HG03521 (cell line): ENCODE results near the gene SLC41A3.

Experiments used
- ATAC-seq: cut with Tn5 transposase; IDR thresholded peaks from one replicate; pipeline ENCODE4 v1.9.1; 2021; ENCODE audit warnings: mild to moderate bottlenecking, moderate library complexity; ENCODE audit not compliant: unreplicated experiment

The SLC41A3 gene

DNA sequence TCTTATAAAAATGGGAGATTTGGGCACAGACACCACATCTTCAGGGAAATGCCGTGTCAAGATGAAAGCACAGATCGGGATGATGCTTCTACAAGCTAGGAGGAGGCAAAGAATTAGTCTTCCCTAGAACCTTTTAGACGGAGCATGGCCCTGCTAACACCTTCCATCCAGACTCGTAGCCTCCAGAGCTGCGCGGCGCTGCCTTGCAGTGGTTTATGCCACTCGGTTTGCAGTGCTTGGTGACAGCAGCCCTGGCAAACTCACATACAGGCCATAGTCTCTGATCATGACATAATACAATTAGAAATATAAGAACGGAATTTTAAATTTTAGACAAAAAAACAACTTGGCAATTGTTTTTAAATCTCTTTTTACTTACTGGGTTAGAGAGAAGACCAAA, 37.1 kb upstream of the SLC41A3 start:
- no peak for ATAC-seq

DNA sequence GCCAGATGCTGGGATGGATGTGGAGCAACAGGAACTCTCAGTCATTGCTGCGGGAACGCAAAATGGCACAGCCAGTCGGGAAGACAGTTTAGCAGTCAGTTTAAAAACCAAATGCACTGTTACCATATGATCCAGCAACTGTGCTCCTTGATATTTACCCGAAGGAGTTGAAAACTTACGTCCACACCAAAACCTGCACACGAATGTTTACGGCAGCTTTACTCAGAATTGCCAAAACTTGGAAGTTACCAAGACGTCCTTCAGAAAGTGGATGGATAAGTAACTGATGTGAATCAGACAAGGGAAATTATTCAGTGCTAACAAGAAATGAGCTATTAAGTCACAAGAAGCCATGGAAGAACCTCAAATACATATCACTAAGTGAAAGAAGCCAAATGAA, 36.1 kb upstream of the SLC41A3 start:
- ATAC-seq = no peak

DNA sequence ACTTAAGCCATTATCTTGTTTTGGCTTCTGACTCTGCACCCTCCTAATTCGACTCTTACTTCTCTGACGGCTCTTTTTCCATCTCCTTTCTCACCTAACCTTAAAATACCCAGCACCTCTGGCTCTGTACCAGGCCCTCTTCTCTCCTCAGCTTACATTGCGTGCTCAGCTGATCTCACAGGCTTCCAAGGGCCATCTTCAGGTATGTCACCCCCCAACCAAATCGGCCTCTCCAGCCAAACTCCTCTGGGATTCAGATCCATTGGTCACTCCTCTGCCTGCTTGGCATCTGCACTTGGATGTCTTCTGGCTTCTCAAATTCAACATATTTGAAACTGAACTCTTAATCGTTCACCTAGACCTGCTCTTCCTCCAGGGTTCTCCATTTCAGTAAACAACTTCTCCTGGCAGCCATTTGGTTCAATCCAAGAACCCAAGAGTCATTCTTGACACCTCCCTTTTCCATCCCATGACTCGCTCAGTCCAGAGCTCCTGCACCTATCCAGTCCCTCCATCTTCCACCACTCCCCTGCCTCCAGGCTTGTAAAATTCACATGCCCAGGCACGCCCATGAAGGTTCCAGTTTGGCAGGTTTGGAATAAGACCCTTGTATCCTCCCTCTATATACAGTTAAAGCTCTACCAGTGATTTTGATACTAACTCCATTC, 35.2 kb upstream of the SLC41A3 start:
- ATAC-seq = no peak

DNA sequence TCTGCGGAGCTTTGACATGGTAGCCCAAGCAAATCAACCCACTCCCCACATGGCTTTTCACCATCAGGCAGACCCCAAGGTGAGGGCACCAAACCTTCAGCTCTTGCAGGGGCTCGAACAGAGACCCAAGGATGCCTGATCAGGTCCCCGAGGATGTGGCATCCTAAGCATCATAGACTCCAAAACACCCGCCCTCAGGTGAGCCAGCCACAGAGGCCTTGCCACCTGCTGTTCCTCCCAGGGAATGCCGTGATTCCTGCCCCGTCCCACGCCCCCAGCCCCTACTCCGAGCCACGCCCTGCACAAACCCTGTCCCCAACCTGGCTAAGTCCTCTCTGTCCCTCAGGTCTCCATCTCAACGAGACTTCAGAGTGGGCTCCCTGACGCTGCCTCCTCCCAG, 34.7 kb upstream of the SLC41A3 start:
- ATAC-seq = no peak

DNA sequence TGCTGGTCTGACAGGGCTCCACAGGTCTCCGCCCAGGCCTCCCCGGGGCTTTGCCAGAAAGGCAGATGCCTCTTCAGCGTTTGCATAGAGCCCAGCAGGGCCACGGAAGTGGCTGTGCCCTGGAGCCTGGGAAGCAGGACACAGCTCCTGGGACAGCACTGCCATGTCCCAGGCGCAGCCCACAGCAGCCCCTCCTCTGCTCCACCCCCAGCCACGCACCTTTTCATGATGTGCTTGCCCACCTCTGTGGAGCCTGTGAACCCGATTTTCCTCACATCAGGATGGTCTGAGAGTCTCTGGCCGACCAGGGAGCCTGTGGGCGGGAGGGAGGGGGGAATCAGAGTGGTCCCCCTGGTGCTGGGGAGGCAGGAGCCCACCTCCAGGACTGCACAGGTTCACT, 33.9 kb upstream of the SLC41A3 start:
- no peak for ATAC-seq

DNA sequence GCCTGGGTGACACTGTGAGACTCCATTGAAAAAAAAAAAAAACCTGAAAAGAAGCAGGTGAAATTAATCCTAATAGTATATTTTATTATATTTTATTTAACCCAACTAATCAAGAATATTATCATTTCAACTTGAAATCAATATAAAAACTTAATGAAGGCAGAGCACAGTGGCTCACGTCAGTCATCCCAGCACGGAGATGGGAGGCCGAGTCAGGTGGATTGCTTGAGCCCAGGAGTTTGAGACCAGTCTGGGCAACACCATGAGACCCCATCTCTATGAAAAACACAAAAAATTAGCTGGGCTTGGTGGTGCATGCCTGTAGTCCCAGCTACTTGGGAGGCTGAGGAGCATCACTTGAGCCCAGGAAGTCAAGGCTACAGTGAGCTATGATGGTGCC, 33.3 kb upstream of the SLC41A3 start:
- no peak for ATAC-seq

DNA sequence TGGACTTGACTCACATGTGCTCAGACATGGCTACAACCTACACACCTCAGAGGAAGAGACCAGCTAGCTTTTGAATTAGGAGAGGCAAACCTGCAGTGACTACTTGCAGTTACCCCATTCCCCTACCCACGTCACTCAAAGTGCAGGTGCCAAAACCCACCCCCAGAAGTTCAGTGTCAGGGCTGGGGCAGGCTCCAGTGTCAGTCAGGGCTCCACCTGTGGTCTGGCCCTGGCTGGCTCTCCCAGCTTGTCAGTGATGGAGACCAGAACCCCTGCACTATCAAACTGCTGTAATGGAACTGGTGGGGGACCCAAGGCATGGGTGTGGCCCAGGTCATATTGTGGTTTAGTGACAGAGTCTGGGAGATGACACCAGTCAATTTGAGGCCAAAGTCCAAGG, 32.6 kb upstream of the SLC41A3 start:
- ATAC-seq = no peak

DNA sequence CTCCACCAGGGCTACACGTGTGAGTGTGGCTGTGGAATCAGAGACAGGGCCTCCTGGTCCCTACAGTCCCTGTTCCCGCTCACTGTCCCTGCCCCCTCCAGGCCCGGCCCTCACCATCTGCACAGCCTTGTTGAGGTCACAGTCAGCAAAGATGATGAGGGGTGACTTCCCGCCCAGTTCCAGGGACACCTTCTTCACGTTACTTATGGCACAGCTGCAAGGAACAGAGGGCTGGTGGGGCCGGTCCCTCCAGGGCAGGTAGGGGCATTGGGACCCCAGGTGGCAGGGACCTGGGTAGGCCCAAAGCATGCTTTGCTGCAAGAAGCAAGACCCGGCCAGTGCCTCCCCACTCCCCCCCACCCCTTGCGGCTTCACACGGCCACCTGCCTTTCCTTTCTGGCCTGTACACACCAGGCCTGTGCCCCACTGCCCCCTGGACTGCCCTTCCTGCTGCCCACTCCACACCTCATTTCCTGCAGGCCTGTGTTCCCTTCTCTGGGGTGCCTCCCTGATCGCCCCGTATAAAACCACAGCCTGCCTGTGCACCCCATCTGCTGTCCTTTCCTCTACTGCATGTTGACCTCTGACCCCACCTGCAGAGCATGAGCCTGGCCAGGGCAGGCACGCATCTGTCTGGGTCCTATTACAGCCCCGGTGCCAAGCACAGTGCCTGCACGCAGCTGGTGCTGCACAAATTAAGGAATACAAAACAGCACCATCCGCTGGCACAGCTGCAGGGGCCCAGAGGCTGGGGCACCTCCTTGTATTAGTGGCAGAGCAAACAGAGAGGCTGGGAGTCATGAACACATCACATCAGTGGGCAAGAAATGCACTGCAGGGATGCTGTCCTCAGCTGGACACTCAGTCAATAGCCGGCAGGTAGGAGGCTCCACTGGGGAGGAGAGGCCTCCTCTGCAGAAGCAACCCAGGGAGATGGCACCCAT, 30.8 kb upstream of the SLC41A3 start:
- ATAC-seq = no peak

DNA sequence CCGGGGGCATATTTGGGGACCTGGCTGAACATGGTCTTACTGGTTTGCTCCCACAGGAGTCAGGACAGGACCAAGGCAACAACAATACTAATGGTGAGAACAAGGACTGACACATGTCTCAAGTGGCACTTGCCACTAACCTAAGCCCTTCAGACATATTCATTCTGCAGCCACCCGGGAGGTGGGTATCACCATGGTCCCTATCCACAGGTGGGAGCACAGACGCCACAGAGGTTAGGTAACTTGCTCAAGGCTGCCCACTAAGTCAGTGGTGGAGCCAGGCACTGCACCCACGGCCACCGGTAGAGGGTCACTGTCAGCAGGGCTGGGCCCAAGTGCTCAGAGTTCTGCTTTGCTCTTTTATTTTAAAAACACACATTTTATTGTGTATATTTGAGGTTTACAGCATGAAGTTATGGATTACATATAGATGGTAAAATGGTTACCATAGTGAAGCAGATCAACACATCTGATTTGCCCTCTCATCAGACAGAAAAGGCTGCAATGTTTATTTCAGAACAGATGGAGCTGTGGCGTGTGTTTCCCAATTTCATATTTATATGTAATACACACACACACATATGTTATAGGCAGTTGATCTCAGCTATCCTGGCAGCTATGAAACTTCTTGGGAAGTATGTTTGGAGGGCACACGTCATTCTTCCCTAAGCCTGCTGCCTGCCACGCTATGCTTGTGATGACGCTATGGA, 30.0 kb upstream of the SLC41A3 start:
- no peak for ATAC-seq

DNA sequence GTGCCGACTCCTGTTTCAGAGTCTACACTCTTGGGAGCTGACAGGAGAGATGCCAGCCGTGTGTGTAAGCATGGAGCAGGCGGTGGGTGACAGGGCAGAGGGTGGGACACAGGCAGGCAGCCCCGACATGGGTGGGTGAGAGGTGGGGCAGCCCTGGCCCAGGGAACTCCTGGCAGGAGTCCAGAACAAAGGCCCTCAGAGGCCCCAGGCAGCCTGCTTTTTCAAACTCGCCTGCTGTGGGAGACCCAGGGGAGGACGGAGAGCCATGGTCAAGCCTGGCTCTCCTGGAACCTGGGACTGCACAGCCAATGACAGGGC, 29.3 kb upstream of the SLC41A3 start:
- no peak for ATAC-seq

DNA sequence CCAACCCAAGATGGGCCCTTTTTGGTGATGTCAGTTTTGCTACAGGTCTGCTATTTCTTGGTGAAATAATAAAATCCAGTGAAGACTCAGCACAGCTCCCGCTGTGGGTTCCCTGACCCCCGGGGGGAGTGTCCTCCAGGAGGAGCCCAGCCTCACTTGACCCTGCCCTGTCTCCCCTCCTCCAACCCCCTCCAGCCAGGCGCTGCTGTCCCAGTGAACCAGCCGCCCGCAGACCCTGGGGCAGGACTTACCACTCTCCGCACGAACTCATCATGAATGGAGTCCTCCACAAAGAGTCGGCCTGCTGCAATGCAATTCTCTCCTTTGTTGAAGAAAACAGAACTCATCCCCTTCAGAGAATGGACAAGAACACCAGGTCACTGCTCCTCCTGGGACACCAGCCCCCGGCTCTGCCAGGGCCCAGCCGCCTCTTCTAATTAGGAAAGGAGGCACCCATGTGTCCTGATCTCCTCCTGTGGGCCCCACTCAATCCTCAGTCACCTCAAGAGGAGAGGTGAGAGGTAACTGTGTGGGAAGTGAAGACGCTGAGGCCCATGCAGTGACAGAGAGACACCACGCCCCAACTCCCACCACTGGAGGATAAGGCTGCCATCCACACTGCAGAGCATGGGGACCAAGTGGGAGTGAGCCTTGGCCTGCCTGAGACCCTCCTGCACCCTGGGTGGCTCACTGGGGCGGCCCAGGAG, 28.8 kb upstream of the SLC41A3 start:
- no peak for ATAC-seq

DNA sequence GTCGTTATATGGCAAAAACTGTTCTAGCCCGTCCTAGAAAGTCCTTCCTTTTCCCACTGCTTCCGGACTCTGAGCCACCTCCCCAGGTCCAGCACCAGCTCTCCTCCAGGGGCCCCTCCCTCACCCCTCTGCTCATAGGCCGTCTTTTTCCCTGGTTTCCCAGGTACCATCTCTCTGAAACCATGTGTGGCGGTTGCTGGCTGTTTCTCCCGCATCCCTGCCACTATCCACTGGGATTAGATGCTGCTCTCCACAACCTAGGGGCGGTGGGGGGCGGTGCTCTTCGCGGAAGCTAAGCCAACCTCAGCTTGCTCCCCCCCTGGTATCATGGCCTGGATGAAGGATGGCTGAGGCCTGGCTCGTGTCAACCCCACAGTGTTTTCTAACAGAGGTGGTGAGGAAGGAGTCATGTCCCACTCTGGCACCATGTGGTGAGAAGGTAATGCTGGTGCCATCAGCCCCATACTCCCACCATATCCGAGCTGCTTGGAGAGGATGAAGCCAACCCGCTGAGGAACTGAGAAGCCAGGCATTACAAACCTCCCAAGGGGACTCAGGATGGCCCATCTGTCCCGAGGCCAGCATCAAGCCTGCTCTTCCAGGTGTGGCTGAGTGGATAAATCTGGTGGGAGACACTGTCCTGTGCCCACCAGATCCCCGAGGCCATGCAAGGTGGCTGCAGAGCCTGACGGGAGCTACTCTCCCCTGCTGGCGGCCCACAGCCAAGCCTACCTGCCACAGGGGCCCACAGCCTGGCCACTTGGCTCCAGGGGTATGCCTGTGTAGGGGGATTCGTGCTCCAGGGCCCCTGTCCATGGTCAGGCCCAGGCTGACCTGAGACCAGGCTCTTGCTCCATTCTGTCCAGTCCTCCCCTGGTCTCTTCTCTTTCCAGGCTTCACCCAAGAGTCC, 27.9 kb upstream of the SLC41A3 start:
- ATAC-seq = no peak

DNA sequence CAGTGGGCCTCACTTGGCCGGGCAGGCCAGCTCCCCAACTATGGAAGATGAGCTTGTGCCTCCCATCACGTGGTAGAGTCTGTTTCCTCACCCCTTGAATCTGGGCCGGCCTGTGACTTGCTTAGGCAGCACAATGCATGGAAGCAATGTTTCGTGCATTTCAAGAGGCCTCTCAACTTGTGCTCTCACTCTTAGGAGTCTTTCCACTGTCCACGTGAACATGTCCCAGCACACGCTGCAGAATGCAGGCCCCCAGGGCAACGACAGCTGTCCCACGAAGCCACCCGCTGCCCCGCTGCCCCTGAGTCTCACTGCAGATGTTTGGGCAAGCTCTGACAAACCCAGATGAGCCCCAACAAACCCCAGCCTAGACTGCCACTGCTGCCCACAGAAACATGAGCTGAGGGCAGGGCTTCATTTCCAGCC, 27.2 kb upstream of the SLC41A3 start:
- no peak for ATAC-seq

DNA sequence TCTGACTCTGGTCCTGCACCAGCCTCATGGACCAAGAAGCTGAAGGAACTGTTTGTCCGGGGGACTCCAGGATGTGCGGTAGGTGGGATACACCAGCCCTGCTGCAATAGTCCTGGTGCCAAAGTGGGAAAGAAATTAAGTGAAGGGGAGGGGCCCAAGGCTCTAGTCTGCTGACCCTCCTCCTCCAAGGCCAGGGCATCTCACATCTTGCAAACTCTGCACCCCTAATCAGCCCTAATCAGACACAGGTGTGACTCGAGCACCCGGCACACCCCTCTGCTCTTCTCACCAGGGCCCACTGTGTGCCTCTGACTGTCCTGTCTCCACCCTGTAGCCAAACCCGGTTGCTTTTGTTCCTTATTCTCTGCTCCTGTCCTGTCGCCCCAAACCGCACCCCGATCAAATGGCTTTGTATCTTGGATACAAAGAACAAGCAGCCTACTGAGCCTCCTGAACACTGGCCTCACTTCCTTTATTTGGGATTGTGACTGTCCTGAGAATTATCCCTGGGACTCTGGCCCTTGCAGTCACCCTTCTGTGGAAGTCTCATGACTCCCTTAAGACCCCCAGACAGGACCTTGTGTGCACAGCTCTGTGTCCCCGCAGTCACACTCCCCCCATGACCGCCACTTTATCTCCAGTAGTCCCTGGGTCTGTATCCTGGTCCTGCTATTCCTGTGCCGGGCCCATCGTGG, 26.7 kb upstream of the SLC41A3 start:
- no peak for ATAC-seq

DNA sequence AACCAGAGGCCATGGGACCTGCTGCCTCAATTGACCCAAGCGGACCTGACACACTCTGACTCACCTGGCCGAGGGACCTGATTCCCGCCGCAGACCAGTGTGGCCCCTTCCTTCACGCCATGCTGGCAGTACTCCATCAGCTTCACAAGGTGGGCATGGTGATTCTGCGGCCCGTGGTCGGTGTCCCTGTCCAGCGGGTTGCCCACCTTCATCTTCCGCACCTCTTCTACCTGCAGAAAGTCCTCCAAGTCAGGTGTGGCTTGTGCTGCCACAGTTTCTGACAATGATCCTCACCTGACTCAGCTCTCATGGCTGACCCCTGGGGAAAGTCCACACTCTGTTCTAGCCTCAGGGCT, 25.9 kb upstream of the SLC41A3 start:
- ATAC-seq = no peak

DNA sequence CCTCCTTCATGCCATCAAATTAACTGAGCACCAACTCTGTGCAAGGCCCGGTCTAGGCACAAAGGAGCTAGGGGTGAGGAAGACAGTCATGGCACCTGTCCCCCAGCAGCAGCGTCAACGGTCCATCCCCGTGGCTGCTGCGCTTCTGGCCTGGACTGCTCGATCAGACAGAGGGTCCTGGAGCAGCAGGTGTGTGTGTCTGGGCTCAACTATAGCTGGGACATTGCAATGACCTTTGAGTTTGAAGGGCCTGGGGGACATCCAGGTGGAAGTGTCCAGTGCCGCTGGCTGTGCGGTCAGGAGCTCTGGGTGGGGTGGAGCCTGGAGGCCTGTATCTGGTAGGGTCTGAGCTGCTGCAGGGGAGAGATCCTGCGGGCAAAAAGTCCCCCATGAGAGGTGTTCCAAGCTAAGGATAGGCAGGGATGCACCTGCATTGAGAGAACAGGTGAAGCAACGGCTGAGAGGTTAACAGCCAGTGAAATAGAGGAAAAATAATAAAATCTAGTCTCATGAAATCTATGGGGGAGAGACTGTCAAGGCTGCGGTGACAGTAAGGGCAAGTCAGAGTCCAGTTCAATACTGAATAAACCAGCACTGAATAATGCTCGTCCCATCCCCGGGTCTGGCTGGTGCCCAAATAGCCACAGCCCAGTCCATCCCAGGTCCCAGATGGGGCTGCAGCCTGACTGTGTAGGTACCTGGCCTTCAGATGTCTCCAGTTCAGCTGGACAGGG, 25.4 kb upstream of the SLC41A3 start:
- ATAC-seq = no peak

DNA sequence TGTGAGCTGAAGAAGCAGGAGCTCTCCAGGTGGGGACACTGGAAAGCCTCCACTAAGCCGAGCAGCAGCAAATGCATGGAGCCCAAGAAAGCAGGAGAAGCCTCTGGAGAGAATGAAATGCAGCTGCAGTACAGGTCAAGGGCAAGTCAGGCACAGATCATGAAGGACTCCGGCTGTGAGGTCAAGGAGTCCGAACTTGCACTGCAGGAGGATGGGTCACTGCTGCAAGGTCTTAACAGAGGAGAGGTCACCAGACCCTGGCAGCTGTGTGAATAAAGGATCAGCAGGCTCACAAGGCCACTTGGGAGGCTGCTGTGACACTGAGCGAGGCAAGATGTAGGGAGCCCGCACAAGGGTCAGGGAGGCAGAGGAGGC, 24.7 kb upstream of the SLC41A3 start:
- no peak for ATAC-seq

DNA sequence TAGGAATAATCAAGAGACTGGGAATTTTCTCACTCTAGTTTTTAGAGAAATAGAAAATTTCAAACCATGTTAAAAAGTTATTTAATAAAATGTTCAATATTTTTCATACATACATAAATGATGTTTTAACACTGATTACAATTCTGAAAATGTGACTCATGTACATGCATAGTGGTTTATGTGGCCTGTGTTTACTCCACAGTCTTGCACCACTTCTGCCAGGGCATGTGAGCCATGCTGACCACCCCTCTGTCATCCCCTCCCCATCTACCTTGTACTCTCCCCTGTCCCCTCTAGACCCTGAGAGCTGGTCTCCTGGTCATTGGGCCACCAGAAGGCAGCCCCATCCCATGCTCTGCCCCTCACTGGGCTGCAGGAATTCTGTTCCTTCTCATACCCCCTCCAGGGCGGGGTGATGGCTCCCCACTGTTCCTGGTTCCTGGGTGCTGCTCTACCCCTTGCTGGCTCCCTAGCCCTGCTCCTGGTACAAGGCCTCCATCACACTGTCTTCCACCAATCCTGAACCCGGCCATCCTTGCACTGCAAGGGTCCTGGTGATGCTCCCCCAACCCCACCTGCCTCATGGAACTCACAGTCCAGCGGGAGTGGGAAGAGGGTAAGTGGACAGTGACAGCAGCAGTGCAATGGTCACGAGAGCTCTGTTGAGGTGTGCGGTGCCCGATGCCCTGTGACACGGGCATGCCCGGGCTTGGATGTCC, 24.2 kb upstream of the SLC41A3 start:
- no peak for ATAC-seq
